Hepatocyte (in vitro differentiated cells): Measurements from ENCODE around the gene RBL2. TPM values are rescaled to one million over a fixed set of nuclear protein-coding genes. Genes with fewer than 3 reads are reported as not detected.

Source experiments
- DNase-seq: peaks from one replicate; pipeline ENCODE4 v3.0.0-alpha.2; 2016; ENCODE audit warnings: low spot score
- H2AFZ ChIP-seq: fragments of 200-600 bp; sonication (generic); 2 replicates; pipeline ENCODE4 v1.6.0; 2016; ENCODE audit warnings: antibody characterized with exemption, mild to moderate bottlenecking
- H3K27ac ChIP-seq: fragments of 200-600 bp; sonication (generic); 2 replicates; pipeline ENCODE4 v1.5.1; 2016; ENCODE audit warnings: mild to moderate bottlenecking
- H3K27me3 ChIP-seq: fragments of 200-600 bp; sonication (generic); 2 replicates; pipeline ENCODE4 v1.6.1; 2016
- H3K36me3 ChIP-seq: fragments of 200-600 bp; sonication (generic); replicated peaks from 2 replicates; pipeline ENCODE4 v1.5.1; 2016; ENCODE audit warnings: low read depth; ENCODE audit not compliant: insufficient read depth
- H3K4me1 ChIP-seq: fragments of 200-600 bp; sonication (generic); 2 replicates; pipeline ENCODE4 v1.5.1; 2016; ENCODE audit warnings: mild to moderate bottlenecking, moderate library complexity; ENCODE audit not compliant: insufficient read depth
- H3K4me2 ChIP-seq: fragments of 200-600 bp; sonication (generic); 2 replicates; pipeline ENCODE4 v1.6.0; 2016
- H3K4me3 ChIP-seq: fragments of 200-600 bp; sonication (generic); 2 replicates; pipeline ENCODE4 v1.5.1; 2016; ENCODE audit warnings: mild to moderate bottlenecking
- H3K79me2 ChIP-seq: fragments of 200-600 bp; sonication (generic); 2 replicates; pipeline ENCODE4 v1.6.0; 2017; ENCODE audit warnings: mild to moderate bottlenecking
- H3K9me2 ChIP-seq: fragments of 200-600 bp; sonication (generic); replicated peaks from 2 replicates; pipeline ENCODE4 v1.6.0; 2017; ENCODE audit warnings: mild to moderate bottlenecking; ENCODE audit not compliant: insufficient read depth
- H3K9me3 ChIP-seq: fragments of 200-600 bp; sonication (generic); 2 replicates; pipeline ENCODE4 v1.5.1; 2016; ENCODE audit warnings: low read depth, mild to moderate bottlenecking
- H4K20me1 ChIP-seq: fragments of 200-600 bp; sonication (generic); 2 replicates; pipeline ENCODE4 v1.6.0; 2016; ENCODE audit warnings: mild to moderate bottlenecking; ENCODE audit not compliant: insufficient read depth, poor library complexity, severe bottlenecking
- CTCF ChIP-seq: fragments of 200-600 bp; sonication (generic); IDR thresholded peaks from 2 replicates; pipeline ENCODE4 v1.5.1; 2016; ENCODE audit warnings: antibody characterized with exemption, mild to moderate bottlenecking; ENCODE audit not compliant: poor library complexity
- EZH2 ChIP-seq: fragments of 200-600 bp; sonication (generic); IDR thresholded peaks from 2 replicates; pipeline ENCODE4 v1.6.1; 2016; ENCODE audit warnings: antibody characterized with exemption, mild to moderate bottlenecking, borderline replicate concordance
- EZH2phosphoT487 ChIP-seq: fragments of 200-600 bp; sonication (generic); IDR thresholded peaks from one replicate; pipeline ENCODE4 v1.6.1; 2018; ENCODE audit warnings: antibody characterized with exemption, mild to moderate bottlenecking, low read depth, moderate library complexity; ENCODE audit not compliant: unreplicated experiment, severe bottlenecking
- WGBS: methylation state at CpG from one replicate; pipeline ENCODE4 v1.1.6; 2016; ENCODE audit warnings: low lambda C conversion rate; ENCODE audit errors: missing lambda C conversion rate; 5-methylcytosine and 5-hydroxymethylcytosine counted together
- polyA plus RNA-seq: library from polyadenylated mRNA; unstranded; fragments of >200 nt; fragmentation: Nextera tagmentation; extraction: Ambion mirVana; gene quantifications from 2 replicates; pipeline ENCODE4 v1.2.1, GENCODE V29; 2016
- total RNA-seq: library from RNA; depleted of rRNA; stranded (reverse); fragments of >200 nt; gene quantifications from 2 replicates; pipeline ENCODE4 v1.2.3, GENCODE V29; 2014

The RBL2 gene
- total and polyA plus RNA-seq, 2 experiments from 2014 or later = 17.3 to 48.8 TPM

GRCh38 chr16:53528797-53529196 lies 94.5 kb downstream of the RBL2 start:
- DNase-seq = no peak
- H3K4me1 ChIP-seq = no peaks in the 10 kb centered on the region
- no peak overlapping the region for H3K4me3 ChIP-seq
- no peak overlapping the region for H3K27ac ChIP-seq
- 95% methylated on average over 6 of the region's 6 CpGs for WGBS
- H2AFZ ChIP-seq = no peak overlapping the region
- TF ChIP-seq EZH2 (no peak), EZH2phosphoT487 (no peak), CTCF (no peak)
- H3K27me3 ChIP-seq = no peaks in the 10 kb centered on the region
- no peaks in the 10 kb centered on the region for H3K79me2 ChIP-seq
- no peaks in the 10 kb centered on the region for H3K36me3 ChIP-seq
- H3K9me3 ChIP-seq = no peaks in the 10 kb centered on the region
- no peak overlapping the region for H3K4me2 ChIP-seq
- H4K20me1 ChIP-seq = no peaks in the 10 kb centered on the region
- H3K9me2 ChIP-seq = no peaks in the 10 kb centered on the region

- H3K4me2 ChIP-seq = no peak overlapping the region
- no peaks in the 10 kb centered on the region for H3K4me1 ChIP-seq
- no peaks in the 10 kb centered on the region for H3K27me3 ChIP-seq
- no peaks in the 10 kb centered on the region for H3K36me3 ChIP-seq
- H3K4me3 ChIP-seq = no peak overlapping the region
- H2AFZ ChIP-seq = no peak overlapping the region
- H3K79me2 ChIP-seq = no peaks in the 10 kb centered on the region
- no peaks in the 10 kb centered on the region for H4K20me1 ChIP-seq
- H3K27ac ChIP-seq = no peak overlapping the region
- H3K9me2 ChIP-seq = no peaks in the 10 kb centered on the region
- WGBS = 89% methylated on average over 14 of the region's 14 CpGs
- no peak for DNase-seq
- H3K9me3 ChIP-seq = no peaks in the 10 kb centered on the region
- TF ChIP-seq EZH2 = no peak
- no peak for TF ChIP-seq CTCF
- no peak for TF ChIP-seq EZH2phosphoT487
Measured at GRCh38 chr16:53529513-53529912, 95.2 kb downstream of the RBL2 start.

DNA sequence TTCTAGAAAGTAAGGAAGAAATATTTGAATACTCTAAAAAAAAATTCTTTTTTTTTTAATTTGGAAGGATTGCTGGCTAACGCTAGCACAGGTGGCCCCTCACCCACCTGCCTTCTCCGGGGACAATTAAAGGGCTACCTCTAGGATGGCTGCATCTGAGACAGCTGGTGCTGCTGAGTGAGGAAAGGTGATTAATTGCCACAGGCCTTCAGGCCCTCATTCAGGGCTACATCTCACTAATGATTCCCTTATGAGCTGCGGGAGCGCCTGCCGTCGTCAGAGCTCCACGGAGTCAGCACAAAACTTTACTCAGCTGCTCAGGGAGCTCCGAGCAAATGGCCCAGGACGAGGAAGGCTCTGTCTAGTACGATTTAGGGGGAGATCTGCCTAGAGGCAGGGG lies 95.8 kb downstream of the RBL2 start:
- Histone ChIP-seq H2AFZ (no peak overlapping the region), H3K36me3 (no peaks in the 10 kb centered on the region), H3K9me3 (no peaks in the 10 kb centered on the region), H3K27ac (no peak overlapping the region), H4K20me1 (no peaks in the 10 kb centered on the region), H3K4me1 (no peaks in the 10 kb centered on the region), H3K4me3 (no peak overlapping the region), H3K27me3 (no peaks in the 10 kb centered on the region), H3K4me2 (no peak overlapping the region), H3K79me2 (no peaks in the 10 kb centered on the region), H3K9me2 (no peaks in the 10 kb centered on the region)
- no peak for DNase-seq
- WGBS = 64% methylated on average over 10 of the region's 10 CpGs
- TF ChIP-seq EZH2phosphoT487 = no peak

DNA sequence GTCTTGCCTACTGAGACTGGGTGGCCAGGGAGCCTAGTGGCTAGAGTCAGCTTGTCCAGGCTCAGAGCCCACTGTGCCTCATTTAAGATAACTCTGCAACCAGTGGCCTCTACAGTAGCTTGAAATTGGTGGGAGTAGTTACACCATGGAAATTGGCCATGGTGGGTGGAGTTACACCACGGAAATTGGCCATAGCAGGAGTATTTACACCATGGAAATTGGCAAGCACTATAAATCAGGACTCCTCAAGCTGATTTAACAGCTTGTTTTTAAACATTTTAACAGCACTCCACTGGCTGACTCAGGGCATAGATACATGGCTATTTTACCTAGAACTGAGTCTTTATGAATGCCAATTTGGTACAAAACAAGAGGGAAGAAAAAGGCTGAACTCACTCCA lies 96.5 kb downstream of the RBL2 start:
- no peaks in the 10 kb centered on the region for H3K9me2 ChIP-seq
- H3K27me3 ChIP-seq = no peaks in the 10 kb centered on the region
- H4K20me1 ChIP-seq = no peaks in the 10 kb centered on the region
- WGBS = 95% methylated on average over 1 of the region's 1 CpG
- no peaks in the 10 kb centered on the region for H3K79me2 ChIP-seq
- no peak for DNase-seq
- TF ChIP-seq CTCF (no peak), EZH2phosphoT487 (no peak), EZH2 (no peak)
- H3K4me3 ChIP-seq = no peak overlapping the region
- no peaks in the 10 kb centered on the region for H3K4me1 ChIP-seq
- no peak overlapping the region for H2AFZ ChIP-seq
- H3K27ac ChIP-seq = no peak overlapping the region
- no peak overlapping the region for H3K4me2 ChIP-seq
- no peaks in the 10 kb centered on the region for H3K36me3 ChIP-seq
- no peaks in the 10 kb centered on the region for H3K9me3 ChIP-seq
